HG02798 (cell line): Measurements from ENCODE around the gene CCNF.

ENCODE experiments used
- ATAC-seq: cut with Tn5 transposase; IDR thresholded peaks from one replicate; pipeline ENCODE4 v1.9.1; 2021; ENCODE audit warnings: mild to moderate bottlenecking; ENCODE audit not compliant: unreplicated experiment, poor library complexity

The CCNF gene

GRCh38 chr16:2456551-2457153 lies 27.4 kb downstream of the CCNF start:
- no peak for ATAC-seq

GRCh38 chr16:2457267-2457666 lies 28.0 kb downstream of the CCNF start:
- ATAC-seq, result no peak

- no peak for ATAC-seq
Observed at GRCh38 chr16:2457946-2458345, 28.7 kb downstream of the CCNF start.

GRCh38 chr16:2458887-2459646 lies 29.8 kb downstream of the CCNF start:
- no peak for ATAC-seq

- ATAC-seq, result peak; percentile 95
Observed at GRCh38 chr16:2459647-2460390, 30.6 kb downstream of the CCNF start, which contains the start of gene TEDC2. TSS of gene TEDC2 (plus strand) at chr16:2460109. CDS start at chr16:2460145, 36 bp downstream.

GRCh38 chr16:2460391-2460713 lies 31.1 kb downstream of the CCNF start:
- ATAC-seq, result no peak

GRCh38 chr16:2460916-2461315 lies 31.7 kb downstream of the CCNF start:
- ATAC-seq, result no peak

GRCh38 chr16:2462031-2462866 lies 33.0 kb downstream of the CCNF start:
- no peak for ATAC-seq

- no peak for ATAC-seq
Observed at GRCh38 chr16:2464333-2464732, 35.1 kb downstream of the CCNF start.

- ATAC-seq, result no peak
Observed at GRCh38 chr16:2465653-2466415, 36.6 kb downstream of the CCNF start.

- no peak for ATAC-seq
Observed at GRCh38 chr16:2466667-2467527, 37.6 kb downstream of the CCNF start.

GRCh38 chr16:2467528-2468232 lies 38.4 kb downstream of the CCNF start:
- no peak for ATAC-seq

GRCh38 chr16:2468233-2468724 lies 39.0 kb downstream of the CCNF start:
- no peak for ATAC-seq

- peak; percentile 43 for ATAC-seq
Observed at GRCh38 chr16:2468725-2469398, 39.6 kb downstream of the CCNF start.

GRCh38 chr16:2469399-2470233 lies 40.4 kb downstream of the CCNF start:
- ATAC-seq, result no peak

- ATAC-seq, result no peak
Observed at GRCh38 chr16:2470234-2470601, 41.0 kb downstream of the CCNF start.

GRCh38 chr16:2470603-2471015 lies 41.4 kb downstream of the CCNF start:
- no peak for ATAC-seq
